DMS114 treated with DMSO at 0.1 percent for 48 hours (cell line): ENCODE measurements around the gene SLC6A11.
A peak's percentile ranks its signal among the peaks of the same experiment; 100 is the strongest.

Experiments used
- DNase-seq: peaks from one replicate; lab custom pipeline; 2025; ENCODE audit not compliant: unreplicated experiment; lab: John Stamatoyannopoulos, UW

The SLC6A11 gene

GRCh38 chr3:10975695-10976234 is 159.7 kb downstream of the SLC6A11 start:
- no peak for DNase-seq

GRCh38 chr3:10976770-10977169 is 160.7 kb downstream of the SLC6A11 start:
- no peak for DNase-seq

GRCh38 chr3:10977892-10978510 is 162.0 kb downstream of the SLC6A11 start:
- no peak for DNase-seq

GRCh38 chr3:10978956-10979355 is 162.9 kb downstream of the SLC6A11 start:
- DNase-seq: no peak

GRCh38 chr3:10980312-10980711 is 164.3 kb downstream of the SLC6A11 start:
- DNase-seq: no peak

- DNase-seq: no peak
Measured at GRCh38 chr3:10981031-10981430, 165.0 kb downstream of the SLC6A11 start.

- no peak for DNase-seq
Measured at GRCh38 chr3:10981961-10982360, 165.9 kb downstream of the SLC6A11 start.

GRCh38 chr3:10982782-10983181 is 166.8 kb downstream of the SLC6A11 start:
- no peak for DNase-seq

GRCh38 chr3:10983219-10983916 is 167.3 kb downstream of the SLC6A11 start:
- peak; percentile 4 for DNase-seq

GRCh38 chr3:10984371-10984896 is 168.4 kb downstream of the SLC6A11 start:
- no peak for DNase-seq

GRCh38 chr3:10985181-10985580 is 169.2 kb downstream of the SLC6A11 start:
- no peak for DNase-seq

- no peak for DNase-seq
Measured at GRCh38 chr3:10986592-10986991, 170.6 kb downstream of the SLC6A11 start.

- no peak for DNase-seq
Measured at GRCh38 chr3:10988001-10988665, 172.1 kb downstream of the SLC6A11 start.

- DNase-seq: no peak
Measured at GRCh38 chr3:10988991-10989484, 173.0 kb downstream of the SLC6A11 start.
